SK-N-SH (cell line): ENCODE results near the gene SERPINA3. TPM values are rescaled to one million over a fixed set of nuclear protein-coding genes. Genes with fewer than 3 reads are reported as not detected.

Experiments
- CTCF ChIA-PET: fragments of 300-600, 350-600 bp; formaldehyde crosslinking; extraction: SDS; loops from one replicate; lab custom pipeline; 2021; lab: Yijun Ruan, JAX
- POLR2A ChIA-PET: fragments of 350-600 bp; sonication (Branson Sonifier 250); formaldehyde crosslinking; extraction: SDS; loops from one replicate; lab custom pipeline; 2020; ENCODE audit warnings: antibody characterized with exemption, inconsistent platforms; lab: Yijun Ruan, JAX
- DNase-seq: peaks from one replicate; pipeline ENCODE4 v3.0.0; 2012
- H2AFZ ChIP-seq: fragments of 200-600 bp; sonication (generic); 2 replicates; pipeline ENCODE4 v1.8.1; 2016; ENCODE audit warnings: antibody characterized with exemption, mild to moderate bottlenecking, low read depth
- H3F3A ChIP-seq: fragments of 200-600 bp; sonication (generic); replicated peaks from 2 replicates; pipeline ENCODE3; 2016; ENCODE audit warnings: antibody characterized with exemption, mild to moderate bottlenecking; ENCODE audit not compliant: insufficient read depth
- H3K27ac ChIP-seq, 2 experiments: fragments of 200-500 bp in 1 of 2; fragments of 200-600 bp in 1 of 2; sonication (Bioruptor generic) in 1 of 2; sonication (generic), shearing (Covaris generic) in 1 of 2; 2 replicates each; pipeline versions ENCODE4 v1.5.1 to v1.6.1; 2014 to 2016; ENCODE audit warnings: low read depth in 2 of 2, inconsistent platforms in 1 of 2, low read length in 1 of 2, mild to moderate bottlenecking in 1 of 2, mixed read lengths in 1 of 2
- H3K27me3 ChIP-seq: fragments of 200-600 bp; sonication (generic), shearing (Covaris generic); 2 replicates; pipeline ENCODE4 v1.6.1; 2016; ENCODE audit warnings: mixed run types; ENCODE audit not compliant: insufficient read depth
- H3K36me3 ChIP-seq, 2 experiments: fragments of 200-500 bp in 1 of 2; fragments of 200-600 bp in 1 of 2; sonication (Bioruptor generic) in 1 of 2; sonication (generic) in 1 of 2; replicated peaks in 1 of 2; 2 replicates each; pipeline versions ENCODE3 to v1.5.1; 2014 to 2016; ENCODE audit warnings: low read length in 1 of 2, mild to moderate bottlenecking in 1 of 2; ENCODE audit not compliant: insufficient read depth in 2 of 2, control insufficient read depth in 1 of 2
- H3K4me1 ChIP-seq, 2 experiments: fragments of 200-500 bp in 1 of 2; fragments of 200-600 bp in 1 of 2; sonication (Bioruptor generic) in 1 of 2; sonication (generic), shearing (Covaris generic) in 1 of 2; 2 replicates each; pipeline versions ENCODE4 v1.5.1 to v1.6.1; 2014 to 2016; ENCODE audit warnings: low read depth in 1 of 2, low read length in 1 of 2, mixed run types in 1 of 2; ENCODE audit not compliant: insufficient read depth in 2 of 2, control insufficient read depth in 1 of 2
- H3K4me2 ChIP-seq: fragments of 200-600 bp; sonication (generic), shearing (Covaris generic); 2 replicates; pipeline ENCODE4 v1.6.1; 2017; ENCODE audit warnings: mixed run types
- H3K4me3 ChIP-seq, 2 experiments: fragments of 200-500 bp in 1 of 2; fragments of 200-600 bp in 1 of 2; sonication (Bioruptor generic) in 1 of 2; sonication (generic), shearing (Covaris generic) in 1 of 2; 2 replicates each; pipeline versions ENCODE4 v1.5.1 to v1.8.1; 2014 to 2016; ENCODE audit warnings: low read depth in 2 of 2, inconsistent platforms in 1 of 2, low read length in 1 of 2, mild to moderate bottlenecking in 1 of 2, mixed read lengths in 1 of 2, moderate library complexity in 1 of 2
- H3K79me2 ChIP-seq: fragments of 200-600 bp; sonication (generic); 2 replicates; pipeline ENCODE4 v1.8.1; 2017; ENCODE audit warnings: mild to moderate bottlenecking; ENCODE audit not compliant: insufficient read depth
- H3K9ac ChIP-seq: fragments of 200-600 bp; sonication (generic); 2 replicates; pipeline ENCODE4 v1.6.1; 2017; ENCODE audit warnings: mixed run types
- H3K9me2 ChIP-seq: fragments of 200-600 bp; sonication (generic); 2 replicates; pipeline ENCODE4 v1.6.1; 2017; ENCODE audit warnings: mixed run types
- H3K9me3 ChIP-seq: fragments of 200-600 bp; sonication (generic); 2 replicates; pipeline ENCODE4 v1.6.1; 2017; ENCODE audit warnings: mixed run types, mild to moderate bottlenecking, moderate library complexity
- H4K20me1 ChIP-seq: fragments of 200-600 bp; sonication (generic); 2 replicates; pipeline ENCODE4 v1.6.1; 2017; ENCODE audit warnings: mild to moderate bottlenecking, mixed run types; ENCODE audit not compliant: insufficient read depth
- CHD2 ChIP-seq: fragments of 150-350 bp; IDR thresholded peaks from 2 replicates; pipeline ENCODE4 v1.6.1; 2018; ENCODE audit warnings: low read length; ENCODE audit not compliant: partially characterized antibody
- FOSL2 ChIP-seq: IDR thresholded peaks from 2 replicates; pipeline ENCODE4 v1.4.0; 2012; ENCODE audit warnings: low read depth, mild to moderate bottlenecking, moderate library complexity, borderline replicate concordance
- FOXJ3 ChIP-seq: sonication (generic); formaldehyde crosslinking; IDR thresholded peaks from 2 replicates; pipeline ENCODE4 v1.5.1; 2020; ENCODE audit warnings: mild to moderate bottlenecking, missing genetic modification reagents
- FOXM1 ChIP-seq: IDR thresholded peaks from 2 replicates; pipeline ENCODE4 v1.4.0; 2012; ENCODE audit warnings: low read depth, mild to moderate bottlenecking
- JUND ChIP-seq: IDR thresholded peaks from 2 replicates; pipeline ENCODE4 v1.4.0; 2012
- MEF2A ChIP-seq: IDR thresholded peaks from 2 replicates; pipeline ENCODE4 v1.4.0; 2012; ENCODE audit warnings: low read depth, borderline replicate concordance
- MXI1 ChIP-seq: IDR thresholded peaks from 2 replicates; pipeline ENCODE4 v1.6.1; 2012; ENCODE audit warnings: mild to moderate bottlenecking, low read depth, low read length, improper control_type of control experiment
- NFIC ChIP-seq: IDR thresholded peaks from 2 replicates; pipeline ENCODE4 v1.4.0; 2012; ENCODE audit warnings: borderline replicate concordance
- POLR2AphosphoS5 ChIP-seq: IDR thresholded peaks from 2 replicates; pipeline ENCODE4 v1.6.1; 2012; ENCODE audit warnings: low read depth, low read length
- RAD21 ChIP-seq: IDR thresholded peaks from 2 replicates; pipeline ENCODE4 v1.6.1; 2012; ENCODE audit warnings: mild to moderate bottlenecking, low read length
- RXRA ChIP-seq: IDR thresholded peaks from 2 replicates; pipeline ENCODE4 v1.4.0; 2012; ENCODE audit warnings: low read depth, mild to moderate bottlenecking, borderline replicate concordance
- SMC3 ChIP-seq: IDR thresholded peaks from 2 replicates; pipeline ENCODE4 v1.6.1; 2012; ENCODE audit warnings: low read depth, low read length, improper control_type of control experiment
- TAF1 ChIP-seq: IDR thresholded peaks from 2 replicates; pipeline ENCODE4 v1.6.1; 2012; ENCODE audit warnings: low read depth, mild to moderate bottlenecking, low read length, moderate library complexity, borderline replicate concordance
- TCF12 ChIP-seq: IDR thresholded peaks from 2 replicates; pipeline ENCODE4 v1.4.0; 2012
- YY1 ChIP-seq: IDR thresholded peaks from 2 replicates; pipeline ENCODE4 v1.4.0; 2012; ENCODE audit warnings: low read depth, mild to moderate bottlenecking
- WGBS: methylation state at CpG from one replicate; pipeline ENCODE4 v1.1.6; 2017; ENCODE audit warnings: low lambda C conversion rate; 5-methylcytosine and 5-hydroxymethylcytosine counted together
- polyA plus RNA-seq, 3 experiments: library from polyadenylated mRNA; depleted of rRNA; stranded (reverse); fragments of >200 nt; gene quantifications; 2 replicates each; pipeline ENCODE4 v1.2.3, GENCODE V29; 2012
- TF ChIP-seq, protein P1 (sequence below): fragments of 200-600 bp; sonication (generic); IDR thresholded peaks from 2 replicates; pipeline ENCODE4 v1.6.1; 2017; ENCODE audit warnings: antibody characterized with exemption, mild to moderate bottlenecking, moderate library complexity
- TF ChIP-seq, protein P2 (sequence below): fragments of 150-350 bp; IDR thresholded peaks from 2 replicates; pipeline ENCODE4 v1.6.1; 2017; ENCODE audit warnings: antibody characterized with exemption, low read length, low read depth, borderline replicate concordance
- TF ChIP-seq, protein P3 (sequence below): IDR thresholded peaks from 2 replicates; pipeline ENCODE4 v1.4.0; 2012; ENCODE audit warnings: low read depth, borderline replicate concordance

The SERPINA3 gene
- polyA plus RNA-seq, 1 of the 3 experiments (the other 2 are of a cell fraction): 0.25 TPM

DNA sequence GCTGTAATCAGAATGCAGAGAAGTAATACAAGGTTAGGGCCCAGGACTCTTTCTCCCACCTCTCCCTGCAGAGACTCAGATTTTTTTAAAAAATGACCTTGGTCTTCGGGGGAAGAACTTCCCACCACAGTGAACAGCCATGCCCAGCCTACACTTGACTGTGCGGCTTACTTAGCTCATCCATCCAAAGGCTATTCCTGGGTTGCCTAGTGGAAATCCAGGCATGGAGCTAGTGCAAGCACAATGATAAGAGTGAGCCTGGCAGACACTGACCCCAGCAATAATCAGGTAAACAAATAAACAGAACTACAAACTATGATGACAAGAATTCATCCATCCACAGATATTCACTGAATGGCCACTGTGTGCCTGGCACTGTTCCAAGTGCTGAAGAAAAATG is 16.3 kb upstream of the SERPINA3 start:
- no peak for TF ChIP-seq FOXM1
- CTCF ChIA-PET: interaction anchor here (1.5 kb wide), 1 partner anchor 20 kb away, joined by 3 read pairs; no protein-coding TSS in a partner anchor

DNA sequence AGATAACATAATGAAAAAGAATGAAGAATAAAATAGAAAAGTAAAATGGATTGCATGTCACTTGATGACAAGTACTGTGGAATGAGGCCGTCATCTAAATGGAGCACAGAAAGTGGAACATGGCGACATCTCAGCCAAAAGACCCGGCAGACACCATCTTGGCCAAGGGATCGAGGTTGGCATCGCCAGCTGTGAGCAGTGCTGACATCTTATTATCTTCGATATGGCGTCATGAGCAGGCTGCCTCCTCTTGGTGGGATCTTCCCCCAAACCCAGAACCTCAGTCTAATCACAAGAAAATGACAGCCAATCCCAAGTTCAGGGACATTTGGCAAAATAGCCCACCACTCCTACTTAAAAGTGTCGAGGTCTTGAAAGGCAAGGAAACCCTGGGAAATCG is 15.8 kb upstream of the SERPINA3 start:
- no peaks in the 10 kb centered on the region for H4K20me1 ChIP-seq
- DNase-seq: no peak

More for the DNA sequence above, 16.3 kb upstream of the SERPINA3 start:
- Histone ChIP-seq H4K20me1 (no peaks in the 10 kb centered on the region), H3K36me3 (no peaks in the 10 kb centered on the region), H3F3A (no peaks in the 10 kb centered on the region), H3K9me2 (no peaks in the 10 kb centered on the region), H3K9ac (no peak overlapping the region), H3K79me2 (no peaks in the 10 kb centered on the region), H2AFZ (no peak overlapping the region), H3K4me2 (no peak overlapping the region), H3K4me1 (peaks cover 0 to 19% of the 10 kb centered on the region in 2 experiments; a peak in 3 of 4 replicates), H3K27ac (no peak overlapping the region), H3K9me3 (no peaks in the 10 kb centered on the region), H3K27me3 (no peaks in the 10 kb centered on the region), H3K4me3 (no peak overlapping the region)
- DNase-seq: no peak
- WGBS: 52% methylated on average over 2 of the region's 2 CpGs
- POLR2A ChIA-PET: no interaction called here

DNA sequence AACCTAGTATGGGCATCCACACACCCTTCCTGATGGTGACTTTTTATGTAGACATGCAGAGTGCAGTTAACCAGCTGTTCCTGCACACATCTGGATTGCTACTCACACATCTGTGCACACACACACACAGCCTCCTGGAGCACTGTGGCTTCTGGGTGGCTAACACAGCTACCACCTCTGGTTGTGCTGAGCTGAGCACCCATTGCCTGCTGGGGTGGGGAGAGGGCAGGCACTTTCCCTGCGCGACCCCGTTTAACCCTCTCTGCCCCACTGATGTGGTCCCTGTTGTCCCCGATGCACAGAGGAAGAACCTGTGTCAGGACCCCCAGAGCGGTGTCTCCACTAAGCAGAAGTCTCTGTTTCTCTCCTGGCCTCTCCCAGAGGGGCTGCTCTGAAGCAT is 14.4 kb upstream of the SERPINA3 start:
- Histone ChIP-seq H3K9me3 (no peaks in the 10 kb centered on the region), H3K79me2 (no peaks in the 10 kb centered on the region), H2AFZ (no peak overlapping the region), H4K20me1 (no peaks in the 10 kb centered on the region), H3F3A (peaks cover 4% of the 10 kb centered on the region), H3K9ac (no peak overlapping the region), H3K27me3 (no peaks in the 10 kb centered on the region), H3K4me2 (no peak overlapping the region), H3K4me1 (peaks cover 0 to 33% of the 10 kb centered on the region in 2 experiments; a peak in 3 of 4 replicates), H3K27ac (no peak overlapping the region), H3K4me3 (no peak overlapping the region), H3K9me2 (no peaks in the 10 kb centered on the region), H3K36me3 (no peaks in the 10 kb centered on the region)
- POLR2A ChIA-PET: no interaction called here
- CTCF ChIA-PET: interaction anchor here (1.0 to 1.2 kb wide), 2 partner anchors 11 to 15 kb away, joined by 3 read pairs; no protein-coding TSS in a partner anchor
- 96% methylated on average over 4 of the region's 5 CpGs for WGBS
- DNase-seq: no peak
- TF ChIP-seq MXI1: no peak
- no peak for TF ChIP-seq CHD2
- TF ChIP-seq TCF12: no peak
- TF ChIP-seq FOXM1: no peak
- TF ChIP-seq JUND: no peak
- no peak for TF ChIP-seq TAF1
- TF ChIP-seq, protein P1, sequence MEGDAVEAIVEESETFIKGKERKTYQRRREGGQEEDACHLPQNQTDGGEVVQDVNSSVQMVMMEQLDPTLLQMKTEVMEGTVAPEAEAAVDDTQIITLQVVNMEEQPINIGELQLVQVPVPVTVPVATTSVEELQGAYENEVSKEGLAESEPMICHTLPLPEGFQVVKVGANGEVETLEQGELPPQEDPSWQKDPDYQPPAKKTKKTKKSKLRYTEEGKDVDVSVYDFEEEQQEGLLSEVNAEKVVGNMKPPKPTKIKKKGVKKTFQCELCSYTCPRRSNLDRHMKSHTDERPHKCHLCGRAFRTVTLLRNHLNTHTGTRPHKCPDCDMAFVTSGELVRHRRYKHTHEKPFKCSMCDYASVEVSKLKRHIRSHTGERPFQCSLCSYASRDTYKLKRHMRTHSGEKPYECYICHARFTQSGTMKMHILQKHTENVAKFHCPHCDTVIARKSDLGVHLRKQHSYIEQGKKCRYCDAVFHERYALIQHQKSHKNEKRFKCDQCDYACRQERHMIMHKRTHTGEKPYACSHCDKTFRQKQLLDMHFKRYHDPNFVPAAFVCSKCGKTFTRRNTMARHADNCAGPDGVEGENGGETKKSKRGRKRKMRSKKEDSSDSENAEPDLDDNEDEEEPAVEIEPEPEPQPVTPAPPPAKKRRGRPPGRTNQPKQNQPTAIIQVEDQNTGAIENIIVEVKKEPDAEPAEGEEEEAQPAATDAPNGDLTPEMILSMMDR: no peak
- no peak for TF ChIP-seq FOXJ3 (CRISPR knock-in tag)
- TF ChIP-seq, protein P2, sequence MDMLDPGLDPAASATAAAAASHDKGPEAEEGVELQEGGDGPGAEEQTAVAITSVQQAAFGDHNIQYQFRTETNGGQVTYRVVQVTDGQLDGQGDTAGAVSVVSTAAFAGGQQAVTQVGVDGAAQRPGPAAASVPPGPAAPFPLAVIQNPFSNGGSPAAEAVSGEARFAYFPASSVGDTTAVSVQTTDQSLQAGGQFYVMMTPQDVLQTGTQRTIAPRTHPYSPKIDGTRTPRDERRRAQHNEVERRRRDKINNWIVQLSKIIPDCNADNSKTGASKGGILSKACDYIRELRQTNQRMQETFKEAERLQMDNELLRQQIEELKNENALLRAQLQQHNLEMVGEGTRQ: no peak
- no peak for TF ChIP-seq MEF2A
- no peak for TF ChIP-seq FOSL2

More for the DNA sequence above, 15.8 kb upstream of the SERPINA3 start:
- POLR2A ChIA-PET: no interaction called here
- Histone ChIP-seq H3K79me2 (no peaks in the 10 kb centered on the region), H3K27me3 (no peaks in the 10 kb centered on the region), H3K4me1 (peaks cover 0 to 21% of the 10 kb centered on the region in 2 experiments; a peak in 3 of 4 replicates), H3K27ac (no peak overlapping the region), H3F3A (no peaks in the 10 kb centered on the region), H3K36me3 (no peaks in the 10 kb centered on the region), H3K9ac (no peak overlapping the region), H3K9me3 (no peaks in the 10 kb centered on the region), H3K4me3 (no peak overlapping the region), H2AFZ (no peak overlapping the region), H3K9me2 (no peaks in the 10 kb centered on the region), H3K4me2 (no peak overlapping the region)
- TF ChIP-seq TCF12: no peak
- TF ChIP-seq NFIC: no peak
- no peak for TF ChIP-seq RXRA
- no peak for TF ChIP-seq JUND
- TF ChIP-seq, protein P3, sequence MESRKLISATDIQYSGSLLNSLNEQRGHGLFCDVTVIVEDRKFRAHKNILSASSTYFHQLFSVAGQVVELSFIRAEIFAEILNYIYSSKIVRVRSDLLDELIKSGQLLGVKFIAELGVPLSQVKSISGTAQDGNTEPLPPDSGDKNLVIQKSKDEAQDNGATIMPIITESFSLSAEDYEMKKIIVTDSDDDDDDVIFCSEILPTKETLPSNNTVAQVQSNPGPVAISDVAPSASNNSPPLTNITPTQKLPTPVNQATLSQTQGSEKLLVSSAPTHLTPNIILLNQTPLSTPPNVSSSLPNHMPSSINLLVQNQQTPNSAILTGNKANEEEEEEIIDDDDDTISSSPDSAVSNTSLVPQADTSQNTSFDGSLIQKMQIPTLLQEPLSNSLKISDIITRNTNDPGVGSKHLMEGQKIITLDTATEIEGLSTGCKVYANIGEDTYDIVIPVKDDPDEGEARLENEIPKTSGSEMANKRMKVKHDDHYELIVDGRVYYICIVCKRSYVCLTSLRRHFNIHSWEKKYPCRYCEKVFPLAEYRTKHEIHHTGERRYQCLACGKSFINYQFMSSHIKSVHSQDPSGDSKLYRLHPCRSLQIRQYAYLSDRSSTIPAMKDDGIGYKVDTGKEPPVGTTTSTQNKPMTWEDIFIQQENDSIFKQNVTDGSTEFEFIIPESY: no peak
- no peak for TF ChIP-seq MEF2A
- no peak for TF ChIP-seq MXI1
- no peak for TF ChIP-seq YY1
- TF ChIP-seq FOXJ3 (CRISPR knock-in tag): no peak
- TF ChIP-seq RAD21: no peak
- TF ChIP-seq FOXM1: no peak
- TF ChIP-seq SMC3: no peak
- TF ChIP-seq TAF1: no peak
- TF ChIP-seq POLR2AphosphoS5: no peak
- CTCF ChIA-PET: interaction anchor here (1.5 kb wide), 1 partner anchor 21 kb away, joined by 3 read pairs; no protein-coding TSS in a partner anchor
- 78% methylated on average over 9 of the region's 9 CpGs for WGBS
